Measurements from ENCODE around the gene CUX1.

CUX1 gene

GRCh38 chr7:101934618-101935017 is 117.2 kb downstream of the CUX1 start (continued):
- no peak for TF ChIP-seq ZNF362 (tag by site-specific recombination; IDR thresholded peaks at IDR 0.05)
- no peak for TF ChIP-seq BCL11B (tag by site-specific recombination; IDR thresholded peaks at IDR 0.05; ENCODE audit: low read depth)
- TF ChIP-seq SETDB1 (IDR thresholded peaks at IDR 0.05; ENCODE audit: insufficient read length, low read length), result no peak
- TF ChIP-seq MZF1 (tag by site-specific recombination; IDR thresholded peaks at IDR 0.05; ENCODE audit: borderline replicate concordance), result no peak
- no peak for TF ChIP-seq ZNF350 (tag by site-specific recombination; IDR thresholded peaks at IDR 0.05)
- no peak for TF ChIP-seq ZNF394 (tag by site-specific recombination; IDR thresholded peaks at IDR 0.05; ENCODE audit: borderline replicate concordance)
- TF ChIP-seq ZNF677 (tag by site-specific recombination; IDR thresholded peaks at IDR 0.05), result no peak

DNA sequence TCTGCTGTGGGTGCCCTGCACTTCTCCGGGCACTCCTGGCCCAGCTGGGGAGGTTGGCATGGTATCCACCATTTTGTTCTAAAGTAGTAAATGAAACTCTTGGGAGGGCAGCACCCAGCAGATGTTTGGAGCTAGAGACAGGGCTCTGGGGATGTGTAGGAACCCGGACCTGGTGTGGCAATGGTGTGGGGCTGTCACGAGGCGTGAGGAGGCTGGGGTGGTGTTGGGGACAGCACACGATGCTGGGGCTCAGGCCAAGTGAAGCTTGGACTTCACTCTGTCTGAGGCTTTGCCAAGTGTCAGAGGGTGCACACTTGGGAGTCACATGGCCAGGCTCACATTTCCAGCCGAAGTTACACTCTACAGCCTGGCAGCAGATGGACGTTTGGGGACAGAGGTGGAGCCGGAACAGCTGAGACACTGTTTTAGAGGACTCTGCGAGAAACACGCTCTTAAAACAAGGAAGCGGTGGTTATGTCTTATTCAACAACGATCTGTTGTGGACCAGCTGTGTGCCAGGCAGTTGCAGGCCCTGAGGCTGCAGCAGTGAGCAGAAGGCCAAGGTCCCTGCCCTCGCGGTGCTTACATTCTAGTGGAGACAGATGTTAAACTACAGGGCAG is 118.2 kb downstream of the CUX1 start:
- H3K4me1 ChIP-seq (ENCODE audit: control insufficient read depth, insufficient read depth, low read length), result peaks cover 13% of the 10 kb centered on the region
- CTCF ChIA-PET, result no interaction called here
- POLR2A ChIA-PET, result no interaction called here
- H3K27ac ChIP-seq (ENCODE audit: extremely low read depth, low read depth, low read length), result no peak overlapping the region
- H3K36me3 ChIP-seq (ENCODE audit: control insufficient read depth in 2 of 2, insufficient read depth in 1 of 2, low read length in 2 of 2), result no peaks in the 10 kb centered on the region
- H3K4me3 ChIP-seq (ENCODE audit: low read depth, low read length), result no peak overlapping the region
- no peaks in the 10 kb centered on the region for H3K9me3 ChIP-seq (ENCODE audit: control insufficient read depth, insufficient read depth, low read depth, low read length)
- no peak for TF ChIP-seq ZNF48 (tag by site-specific recombination; IDR thresholded peaks at IDR 0.05)
- TF ChIP-seq HOXD13 (CRISPR knock-in tag; IDR thresholded peaks at IDR 0.05; ENCODE audit: borderline replicate concordance), result no peak
- TF ChIP-seq SCRT2 (tag by site-specific recombination; IDR thresholded peaks at IDR 0.05), result no peak
- TF ChIP-seq ZNF600 (tag by site-specific recombination; IDR thresholded peaks at IDR 0.05), result peak; percentile 69; the same call in 1 of the 2 replicates
- no peak for TF ChIP-seq ZNF19 (tag by site-specific recombination; IDR thresholded peaks at IDR 0.05; ENCODE audit: low read depth)
- TF ChIP-seq ZNF184 (tag by site-specific recombination; IDR thresholded peaks at IDR 0.05), result no peak
- no peak for TF ChIP-seq ZNF530 (tag by site-specific recombination; IDR thresholded peaks at IDR 0.05; ENCODE audit: low read depth)
- peak; percentile 59; the same call in 1 of the 2 replicates for TF ChIP-seq ZNF341 (tag by site-specific recombination; IDR thresholded peaks at IDR 0.05; ENCODE audit: low read depth)
- TF ChIP-seq ZNF121 (tag by site-specific recombination; IDR thresholded peaks at IDR 0.05), result no peak
- TF ChIP-seq ZNF654 (tag by site-specific recombination; IDR thresholded peaks at IDR 0.05; ENCODE audit: low read depth), result no peak
- TF ChIP-seq ZNF211 (tag by site-specific recombination; IDR thresholded peaks at IDR 0.05; ENCODE audit: low read depth), result no peak
- TF ChIP-seq ZNF777 (tag by site-specific recombination; IDR thresholded peaks at IDR 0.05; ENCODE audit: borderline replicate concordance), result no peak
- no peak for TF ChIP-seq ZNF560 (tag by site-specific recombination; IDR thresholded peaks at IDR 0.05; ENCODE audit: borderline replicate concordance)
- no peak for TF ChIP-seq ZNF10 (tag by site-specific recombination; IDR thresholded peaks at IDR 0.05)

- ChIA-PET POLR2A (no interaction called here), CTCF (no interaction called here)
- Histone ChIP-seq H3K27ac (ENCODE audit: extremely low read depth, low read depth, low read length) (no peak overlapping the region), H3K4me3 (ENCODE audit: low read depth, low read length) (no peak overlapping the region), H3K9me3 (ENCODE audit: control insufficient read depth, insufficient read depth, low read depth, low read length) (no peaks in the 10 kb centered on the region), H3K4me1 (ENCODE audit: control insufficient read depth, insufficient read depth, low read length) (peaks cover 13% of the 10 kb centered on the region), H3K36me3 (ENCODE audit: control insufficient read depth in 2 of 2, insufficient read depth in 1 of 2, low read length in 2 of 2) (no peaks in the 10 kb centered on the region)
- TF ChIP-seq, protein P1, sequence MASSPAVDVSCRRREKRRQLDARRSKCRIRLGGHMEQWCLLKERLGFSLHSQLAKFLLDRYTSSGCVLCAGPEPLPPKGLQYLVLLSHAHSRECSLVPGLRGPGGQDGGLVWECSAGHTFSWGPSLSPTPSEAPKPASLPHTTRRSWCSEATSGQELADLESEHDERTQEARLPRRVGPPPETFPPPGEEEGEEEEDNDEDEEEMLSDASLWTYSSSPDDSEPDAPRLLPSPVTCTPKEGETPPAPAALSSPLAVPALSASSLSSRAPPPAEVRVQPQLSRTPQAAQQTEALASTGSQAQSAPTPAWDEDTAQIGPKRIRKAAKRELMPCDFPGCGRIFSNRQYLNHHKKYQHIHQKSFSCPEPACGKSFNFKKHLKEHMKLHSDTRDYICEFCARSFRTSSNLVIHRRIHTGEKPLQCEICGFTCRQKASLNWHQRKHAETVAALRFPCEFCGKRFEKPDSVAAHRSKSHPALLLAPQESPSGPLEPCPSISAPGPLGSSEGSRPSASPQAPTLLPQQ (tag by site-specific recombination; IDR thresholded peaks at IDR 0.05), result no peak
- TF ChIP-seq SETDB1 (IDR thresholded peaks at IDR 0.05; ENCODE audit: insufficient read length, low read length), result no peak
- TF ChIP-seq, protein P2, sequence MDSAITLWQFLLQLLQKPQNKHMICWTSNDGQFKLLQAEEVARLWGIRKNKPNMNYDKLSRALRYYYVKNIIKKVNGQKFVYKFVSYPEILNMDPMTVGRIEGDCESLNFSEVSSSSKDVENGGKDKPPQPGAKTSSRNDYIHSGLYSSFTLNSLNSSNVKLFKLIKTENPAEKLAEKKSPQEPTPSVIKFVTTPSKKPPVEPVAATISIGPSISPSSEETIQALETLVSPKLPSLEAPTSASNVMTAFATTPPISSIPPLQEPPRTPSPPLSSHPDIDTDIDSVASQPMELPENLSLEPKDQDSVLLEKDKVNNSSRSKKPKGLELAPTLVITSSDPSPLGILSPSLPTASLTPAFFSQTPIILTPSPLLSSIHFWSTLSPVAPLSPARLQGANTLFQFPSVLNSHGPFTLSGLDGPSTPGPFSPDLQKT (IDR thresholded peaks at IDR 0.05; ENCODE audit: borderline replicate concordance, low read depth, low read length), result no peak
- TF ChIP-seq ZNF140 (tag by site-specific recombination; IDR thresholded peaks at IDR 0.05), result no peak
Measured at GRCh38 chr7:101936223-101936610, 118.8 kb downstream of the CUX1 start.
